Stimulated activated CD8-positive, alpha-beta memory T cell treated with anti-CD3 and anti-CD28 coated beads, Interleukin-7, amount 100 ng/mL, for 24 hours (primary cell): ENCODE measurements around the gene GP1BA.
A peak's percentile ranks its signal among the peaks of the same experiment; 100 is the strongest.

Source experiments
- DNase-seq: peaks from one replicate; pipeline ENCODE4 v3.0.0-alpha.2; 2020; ENCODE audit warnings: low read depth

The GP1BA gene

DNA sequence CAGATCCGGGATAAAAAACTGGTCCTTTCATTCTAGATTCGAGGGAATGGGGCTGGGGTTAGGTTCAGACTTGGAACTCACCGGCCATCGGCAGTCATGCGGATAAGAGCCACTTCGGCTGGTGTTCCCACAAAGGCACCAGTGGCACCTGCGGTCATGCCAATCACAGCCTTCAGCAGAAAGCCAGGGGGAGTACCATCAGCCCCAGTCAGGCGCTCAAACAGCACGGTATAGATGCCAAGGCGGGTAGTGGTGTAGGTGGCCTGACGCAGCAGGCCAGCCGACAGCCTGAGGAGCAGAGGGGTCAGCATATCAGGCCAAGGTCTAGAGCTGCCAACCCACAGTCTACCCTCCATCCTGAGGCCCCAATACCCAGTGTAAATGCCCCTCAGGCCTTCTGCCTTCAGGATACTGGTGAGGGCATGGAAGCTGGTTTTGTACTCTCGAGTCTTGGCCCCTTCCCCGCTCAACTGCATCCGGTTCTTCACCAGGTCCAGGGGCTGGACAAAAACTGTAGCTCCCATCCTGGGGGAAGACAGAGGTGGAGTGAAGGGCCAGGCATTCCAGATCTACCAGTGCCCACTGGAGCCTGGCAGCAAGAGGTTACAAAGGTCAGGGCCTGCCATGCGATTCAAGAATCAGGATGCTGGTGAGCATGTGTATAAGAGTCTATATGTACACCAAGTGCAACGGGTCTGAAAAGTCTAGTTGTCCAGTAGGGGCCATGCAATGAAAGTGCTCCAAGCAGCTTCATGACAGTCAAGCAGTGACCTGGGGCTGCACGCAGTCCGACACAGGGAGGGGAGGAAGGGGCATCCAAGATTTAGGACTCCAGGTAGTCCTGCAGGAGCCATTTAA, 6.8 kb downstream of the GP1BA start:
- no peak for DNase-seq

DNA sequence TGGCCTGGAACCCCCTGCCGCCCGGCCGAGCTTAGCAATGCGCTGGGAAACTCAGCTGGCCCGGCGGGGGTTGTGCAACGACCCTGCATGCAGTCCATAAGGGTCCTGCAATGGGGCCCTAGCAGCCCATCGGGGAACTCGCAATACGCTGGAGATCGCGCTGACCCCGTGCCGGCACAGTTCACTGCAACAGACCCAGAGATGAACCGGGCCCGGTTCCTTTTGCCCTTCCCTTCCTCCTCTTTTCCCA, 7.4 kb downstream of the GP1BA start:
- DNase-seq, result no peak

DNA sequence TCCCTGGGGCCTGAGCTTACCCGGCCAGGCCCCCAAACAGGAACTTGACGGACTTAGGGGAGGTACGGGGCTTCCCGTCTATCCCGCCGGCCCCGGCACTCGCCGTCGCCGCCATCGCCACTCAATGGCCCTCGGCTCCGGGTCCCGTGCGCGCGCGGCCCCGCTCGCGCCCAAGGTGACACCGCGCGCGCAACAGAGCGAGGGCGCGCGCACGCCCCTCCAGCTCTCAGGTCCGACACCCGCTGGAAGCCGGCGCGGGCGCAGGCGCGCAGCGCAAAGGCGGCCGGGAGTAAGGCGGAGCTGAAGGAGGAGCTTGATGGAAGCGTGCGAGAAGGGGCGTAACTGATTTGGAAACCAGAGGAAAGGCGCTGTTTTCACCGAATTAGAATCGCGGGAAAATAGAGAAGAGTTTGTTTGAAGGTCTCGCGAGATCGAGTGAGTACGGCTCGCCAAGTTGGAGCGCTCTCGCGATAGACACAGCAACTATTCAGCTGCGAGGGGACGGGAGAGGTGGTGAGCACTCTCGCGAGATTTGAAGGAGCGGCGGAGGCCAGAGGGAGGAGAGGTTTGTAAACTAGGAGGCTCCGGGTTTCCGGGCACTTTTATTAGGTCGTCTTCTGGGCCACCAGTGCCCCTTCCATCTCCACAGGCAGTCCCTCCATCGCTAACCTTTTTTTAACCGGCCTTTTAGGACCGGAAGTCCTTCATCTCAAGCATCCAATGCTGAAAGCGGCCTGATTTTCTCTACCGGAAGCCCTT, 7.9 kb downstream of the GP1BA start, which contains the start of the genes RNF167 and SLC25A11:
Gene RNF167 (plus strand): TSS at position 473 of the 759 bp plus-strand sequence. CDS start 642 bp downstream, outside the sequence.
Gene SLC25A11 (minus strand): TSS at position 251 of the 759 bp plus-strand sequence. CDS start 136 bp downstream, at position 115.
- peak; percentile 79 for DNase-seq

DNA sequence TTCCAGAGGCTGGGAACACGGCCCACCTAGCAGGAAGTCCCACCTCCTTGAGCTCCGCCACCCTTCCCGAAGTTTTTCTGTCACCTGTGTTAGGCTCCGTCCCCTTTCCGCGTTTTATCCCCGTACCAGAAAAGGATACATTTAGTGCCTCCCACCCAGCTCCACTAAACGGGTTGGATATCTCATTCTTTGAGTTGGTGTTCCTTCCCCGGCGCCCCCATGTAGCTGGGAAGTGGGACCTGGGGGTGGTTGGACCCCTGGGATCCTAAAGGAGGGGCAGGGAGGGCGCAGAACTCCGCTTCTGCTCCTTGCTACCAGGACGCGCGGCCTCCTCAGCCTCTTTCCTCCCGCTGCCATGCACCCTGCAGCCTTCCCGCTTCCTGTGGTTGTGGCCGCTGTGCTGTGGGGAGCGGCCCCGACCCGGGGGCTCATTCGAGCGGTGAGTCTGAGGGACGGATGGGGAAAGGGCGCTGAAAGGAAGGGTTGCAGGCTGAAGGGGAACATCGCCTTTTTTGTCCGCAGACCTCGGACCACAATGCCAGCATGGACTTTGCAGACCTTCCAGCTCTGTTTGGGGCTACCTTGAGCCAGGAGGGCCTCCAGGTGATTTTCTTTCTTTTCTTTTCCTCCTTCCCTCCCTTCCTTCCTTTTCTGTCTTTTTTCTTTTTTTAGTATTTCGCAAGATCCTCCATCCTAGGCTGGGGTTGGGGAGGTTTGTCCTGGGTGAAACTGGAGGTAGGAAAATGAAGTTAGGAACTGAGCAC, 8.7 kb downstream of the GP1BA start:
- DNase-seq, result no peak

DNA sequence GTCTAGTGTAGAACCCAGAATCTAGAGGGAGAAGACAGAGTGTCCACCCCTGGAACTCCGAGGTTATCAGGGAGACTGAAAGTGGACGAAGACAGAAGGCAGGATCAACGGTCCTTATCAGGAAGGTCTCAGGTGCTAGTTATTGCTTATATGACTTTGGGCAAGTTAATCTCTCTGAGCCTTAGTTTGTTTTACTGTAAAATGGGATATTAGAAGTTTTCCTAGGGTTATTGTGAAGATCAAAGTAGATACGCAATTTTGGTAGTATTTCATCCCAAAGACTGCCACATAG, 9.2 kb downstream of the GP1BA start:
- DNase-seq, result no peak

DNA sequence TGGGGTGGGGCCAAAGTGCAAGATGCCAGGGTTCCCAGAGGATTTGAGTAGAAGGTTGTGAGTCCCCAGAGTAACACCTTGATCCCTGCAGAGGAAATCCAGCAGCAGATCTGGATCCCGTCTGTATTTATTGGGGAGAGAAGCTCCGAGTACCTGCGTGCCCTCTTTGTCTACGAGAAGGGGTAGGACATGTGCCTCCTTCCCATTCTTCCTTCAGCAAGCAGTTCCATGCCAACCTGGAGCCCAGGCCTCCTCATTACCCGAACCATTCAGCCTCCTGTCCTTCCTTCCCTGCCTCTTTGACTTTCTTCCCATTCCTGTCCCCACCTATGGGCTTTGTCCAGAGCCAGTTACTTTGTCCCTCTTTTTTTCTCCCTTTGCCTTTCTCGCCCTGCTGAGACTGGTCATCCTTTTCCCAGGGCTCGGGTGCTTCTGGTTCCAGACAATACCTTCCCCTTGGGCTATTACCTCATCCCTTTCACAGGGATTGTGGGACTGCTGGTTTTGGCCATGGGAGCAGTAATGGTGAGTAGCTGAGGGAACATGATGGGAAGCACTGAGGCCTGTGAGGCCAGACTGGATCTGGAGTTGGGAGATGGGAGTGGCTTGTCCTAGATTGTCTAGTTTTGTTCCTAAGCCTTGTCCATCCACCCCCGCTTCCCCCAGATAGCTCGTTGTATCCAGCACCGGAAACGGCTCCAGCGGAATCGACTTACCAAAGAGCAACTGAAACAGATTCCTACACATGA, 10.9 kb downstream of the GP1BA start:
- DNase-seq, result no peak

DNA sequence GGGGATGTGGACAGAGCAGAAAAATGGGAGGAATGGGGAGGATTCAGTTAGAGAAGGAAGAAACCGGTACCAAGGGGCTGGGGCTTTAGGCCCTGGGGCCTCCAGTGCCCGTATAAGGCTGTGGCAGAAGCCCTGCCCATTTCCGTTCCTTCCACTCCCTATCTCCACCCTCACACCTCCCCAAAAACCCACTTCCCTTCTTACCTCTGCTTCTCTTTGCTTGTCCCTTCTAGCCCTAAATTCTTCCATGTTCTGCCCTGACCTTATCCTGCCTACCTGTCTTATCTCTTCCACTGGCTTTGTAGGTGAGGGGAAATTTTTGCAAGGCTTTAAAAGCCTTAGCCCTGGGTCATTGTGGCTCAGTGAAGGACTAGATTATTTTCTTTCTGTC, 12.1 kb downstream of the GP1BA start:
- no peak for DNase-seq

DNA sequence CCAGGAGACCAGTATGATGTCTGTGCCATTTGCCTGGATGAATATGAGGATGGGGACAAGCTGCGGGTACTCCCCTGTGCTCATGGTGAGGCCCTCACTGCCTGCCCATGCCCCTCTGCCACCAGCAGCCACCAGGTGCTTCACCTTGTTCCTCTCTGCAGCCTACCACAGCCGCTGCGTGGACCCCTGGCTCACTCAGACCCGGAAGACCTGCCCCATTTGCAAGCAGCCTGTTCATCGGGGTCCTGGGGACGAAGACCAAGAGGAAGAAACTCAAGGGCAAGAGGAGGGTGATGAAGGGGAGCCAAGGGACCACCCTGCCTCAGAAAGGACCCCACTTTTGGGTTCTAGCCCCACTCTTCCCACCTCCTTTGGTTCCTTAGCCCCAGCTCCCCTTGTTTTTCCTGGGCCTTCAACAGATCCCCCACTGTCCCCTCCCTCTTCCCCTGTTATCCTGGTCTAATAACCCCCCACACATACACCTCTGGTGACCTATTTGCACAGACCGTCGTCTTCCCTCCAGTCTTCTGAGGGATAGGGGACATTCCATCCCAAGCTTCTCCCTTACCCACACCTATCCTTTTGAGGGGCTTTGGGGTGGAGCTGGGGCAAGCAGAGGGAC, 12.6 kb downstream of the GP1BA start:
- no peak for DNase-seq

DNA sequence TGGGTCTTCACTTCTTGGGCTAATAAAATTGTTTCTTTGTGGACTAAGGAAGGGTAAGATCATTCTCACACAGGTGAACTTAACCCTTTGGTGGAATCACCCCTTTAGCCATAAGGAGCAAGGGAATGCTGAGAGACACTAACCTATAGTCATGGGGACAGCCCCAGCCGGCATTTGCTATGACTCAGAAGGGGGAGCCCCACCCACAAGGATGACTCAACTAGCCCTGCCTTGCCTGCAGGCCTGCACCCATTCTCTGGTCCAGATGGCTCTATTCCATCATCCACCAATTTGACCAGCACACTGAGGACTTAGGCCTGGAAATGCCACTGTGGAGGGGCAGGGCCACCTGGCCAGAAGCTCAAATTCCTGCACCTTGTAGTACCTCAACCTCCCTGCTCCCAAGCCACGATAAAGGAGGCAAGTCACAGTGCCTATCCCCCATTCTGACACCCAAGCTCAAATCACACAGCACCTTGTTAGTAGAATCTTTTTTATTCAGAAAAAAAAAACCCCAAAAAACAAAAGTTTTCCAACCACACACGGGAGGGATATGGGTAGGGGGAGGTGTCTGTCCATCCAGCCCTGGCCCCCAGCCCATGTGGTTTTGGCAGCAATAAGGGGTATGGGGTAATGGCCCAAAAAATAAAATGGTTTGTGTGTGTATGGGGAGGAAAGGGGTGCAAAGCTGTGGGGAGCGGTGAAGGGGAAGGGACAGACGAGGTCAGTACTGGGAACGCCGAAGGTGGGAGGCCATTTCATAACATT, 13.3 kb downstream of the GP1BA start:
- DNase-seq, result peak; percentile 68

DNA sequence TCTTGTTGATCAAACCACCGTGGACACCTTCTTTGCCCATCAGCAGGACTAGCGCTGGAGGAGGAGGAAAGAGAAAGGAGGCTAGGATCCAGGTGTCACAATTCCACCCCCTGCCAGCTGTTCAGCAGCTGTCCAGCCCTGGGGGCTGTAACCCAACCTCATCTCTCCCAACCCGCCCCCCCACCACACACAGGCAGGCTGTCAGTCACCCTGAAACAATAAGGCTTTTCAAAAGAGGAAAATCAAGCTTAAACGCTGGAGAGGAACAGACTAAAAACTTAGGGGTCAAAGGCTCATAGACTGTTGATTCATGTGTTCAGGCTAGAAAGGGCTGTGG, 13.8 kb downstream of the GP1BA start:
- no peak for DNase-seq

DNA sequence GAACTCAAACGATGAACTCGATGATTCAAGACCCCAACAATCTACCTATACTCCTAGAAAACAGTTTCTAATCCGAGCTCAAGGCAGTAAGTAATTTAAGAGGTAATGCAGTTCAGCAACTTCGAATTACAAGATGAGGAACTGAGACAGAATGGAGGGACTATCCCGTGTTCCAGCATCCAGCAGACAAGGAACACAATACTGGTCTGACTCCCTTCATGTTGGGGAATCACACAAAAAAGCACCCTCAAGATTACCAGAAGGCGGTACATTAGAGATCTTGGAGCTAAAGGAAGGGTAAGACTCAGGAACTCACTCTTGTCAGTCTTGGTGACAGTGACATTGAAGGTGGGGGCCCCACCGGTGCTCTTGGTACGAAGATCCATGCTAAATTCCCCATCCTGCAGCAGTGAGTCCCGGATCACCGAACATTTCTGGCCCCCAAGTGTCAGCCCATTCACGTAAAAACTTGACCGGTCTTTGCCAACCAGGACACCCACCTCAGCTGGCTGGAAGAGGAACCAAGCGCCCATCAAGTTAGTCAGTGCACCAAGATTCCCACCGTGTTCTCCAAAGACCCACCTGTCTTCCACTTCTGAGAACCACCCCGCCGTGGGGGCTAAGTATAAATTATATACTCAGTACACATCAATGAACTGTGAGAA, 14.4 kb downstream of the GP1BA start:
- DNase-seq, result no peak

DNA sequence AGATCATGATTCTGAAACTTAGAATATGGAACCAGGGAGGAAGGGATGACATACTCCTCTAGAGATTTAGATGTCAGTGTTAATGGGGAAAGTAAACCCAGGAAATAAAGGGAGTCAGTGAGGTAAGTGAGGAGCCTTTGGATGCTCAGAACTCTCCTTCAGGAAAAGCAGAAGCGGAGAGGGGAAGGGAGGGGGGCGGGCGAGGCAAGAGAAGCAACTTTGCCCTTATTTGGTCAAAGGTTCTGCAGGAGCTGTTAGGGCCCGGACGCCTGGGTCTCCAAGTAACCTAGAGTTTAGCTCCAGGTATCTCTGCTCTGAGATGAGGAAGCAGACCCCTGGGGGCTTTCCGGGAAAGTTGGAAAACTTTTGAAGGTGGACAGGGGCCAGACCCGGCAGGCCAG, 14.9 kb downstream of the GP1BA start:
- DNase-seq, result no peak

DNA sequence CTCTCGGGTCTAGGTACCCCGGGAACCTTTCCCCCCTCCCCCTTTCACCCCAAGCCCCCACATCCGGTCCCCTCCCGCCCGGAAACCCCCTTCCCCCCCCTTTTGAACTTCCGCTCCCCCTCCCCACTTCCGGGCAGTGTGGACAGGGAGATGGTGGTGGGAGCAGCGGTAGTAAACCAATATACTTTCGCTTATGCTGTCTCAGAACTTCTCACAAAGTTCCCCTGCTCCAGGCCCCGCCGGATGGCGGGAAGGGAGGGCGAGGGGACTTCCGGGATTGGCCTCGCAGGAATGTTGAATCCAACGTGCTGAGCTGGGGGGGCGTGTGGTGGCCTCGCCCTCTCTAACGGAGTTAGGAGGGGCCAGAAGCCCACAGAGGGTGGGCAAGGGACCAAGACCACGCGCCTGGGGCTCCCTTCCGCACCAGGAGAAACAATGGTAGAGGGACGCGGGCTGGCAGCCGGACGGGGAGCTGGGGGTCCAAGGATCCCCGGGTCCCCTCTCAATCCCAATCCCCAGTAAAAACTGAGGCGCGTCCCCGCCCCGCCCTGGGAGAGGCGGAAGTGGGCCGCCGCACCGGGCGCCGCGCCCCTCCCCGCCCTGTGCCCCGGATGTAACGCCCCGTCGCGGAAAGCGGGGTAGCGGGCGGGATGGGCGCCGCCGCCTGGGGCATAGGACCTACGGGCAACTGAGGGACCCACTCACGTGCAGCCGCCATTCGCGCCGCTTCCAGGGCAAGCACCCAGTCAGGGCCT, 15.5 kb downstream of the GP1BA start:
- DNase-seq, result no peak

DNA sequence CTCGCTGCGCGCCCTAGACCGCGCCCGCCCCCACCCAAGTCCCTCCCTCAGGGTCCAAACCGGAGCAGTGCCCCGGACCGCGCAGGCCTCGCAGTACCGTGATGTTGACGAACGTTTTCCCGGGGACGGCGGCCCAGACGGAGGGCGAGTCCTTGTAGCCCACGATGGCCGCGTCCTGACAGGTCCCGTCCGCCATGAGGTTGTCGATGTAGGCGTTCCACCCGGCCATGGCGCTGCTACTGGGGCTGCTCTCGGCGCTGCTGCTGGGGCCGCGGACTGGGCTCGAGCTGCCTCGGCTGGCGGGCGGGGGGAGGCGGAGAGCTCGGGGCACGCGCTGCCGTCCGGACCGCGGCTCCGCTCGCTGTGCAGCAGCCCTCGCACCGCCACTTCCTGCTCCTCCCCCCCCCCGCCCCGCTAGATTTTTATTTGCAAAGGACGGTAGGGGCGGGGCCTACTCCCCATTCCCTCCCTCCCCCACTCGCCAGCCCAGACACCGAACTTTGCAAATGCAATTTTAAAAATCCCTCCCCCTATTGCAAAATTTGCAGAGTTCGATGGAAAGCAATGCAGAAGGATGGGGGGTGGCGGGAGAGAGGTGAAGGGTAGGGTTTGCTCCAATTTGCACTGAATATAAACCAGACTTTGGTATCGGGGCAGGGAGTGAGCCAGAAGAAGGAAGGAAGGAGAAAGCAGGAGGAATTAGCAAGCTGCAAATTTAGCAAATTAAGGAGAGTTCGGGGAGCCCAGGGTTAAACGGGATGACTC, 16.3 kb downstream of the GP1BA start, which contains the start of gene PFN1:
Gene PFN1 (minus strand): TSS at position 365 of the 765 bp plus-strand sequence. CDS start 136 bp downstream, at position 229.
- DNase-seq, result peak; percentile 81

DNA sequence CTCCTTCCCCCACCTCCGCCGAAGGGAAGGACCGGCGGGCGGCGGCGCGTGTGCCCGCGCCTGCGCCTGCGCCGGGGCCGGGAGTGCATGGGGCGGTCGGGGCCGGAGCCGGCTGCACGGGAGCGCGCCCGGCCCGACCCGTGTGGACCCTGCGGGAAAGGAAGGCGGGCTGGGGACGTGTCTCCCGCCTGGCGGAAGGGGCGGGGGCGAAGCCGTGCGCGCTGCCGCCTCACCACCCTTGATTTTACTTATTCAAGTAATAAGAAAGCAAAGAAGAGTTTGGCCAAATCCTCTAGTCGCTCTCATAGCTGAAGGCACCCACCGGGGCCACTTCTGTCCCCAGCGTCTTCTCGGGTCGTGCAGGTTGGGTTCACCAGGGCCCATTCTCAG, 16.8 kb downstream of the GP1BA start:
- no peak for DNase-seq

DNA sequence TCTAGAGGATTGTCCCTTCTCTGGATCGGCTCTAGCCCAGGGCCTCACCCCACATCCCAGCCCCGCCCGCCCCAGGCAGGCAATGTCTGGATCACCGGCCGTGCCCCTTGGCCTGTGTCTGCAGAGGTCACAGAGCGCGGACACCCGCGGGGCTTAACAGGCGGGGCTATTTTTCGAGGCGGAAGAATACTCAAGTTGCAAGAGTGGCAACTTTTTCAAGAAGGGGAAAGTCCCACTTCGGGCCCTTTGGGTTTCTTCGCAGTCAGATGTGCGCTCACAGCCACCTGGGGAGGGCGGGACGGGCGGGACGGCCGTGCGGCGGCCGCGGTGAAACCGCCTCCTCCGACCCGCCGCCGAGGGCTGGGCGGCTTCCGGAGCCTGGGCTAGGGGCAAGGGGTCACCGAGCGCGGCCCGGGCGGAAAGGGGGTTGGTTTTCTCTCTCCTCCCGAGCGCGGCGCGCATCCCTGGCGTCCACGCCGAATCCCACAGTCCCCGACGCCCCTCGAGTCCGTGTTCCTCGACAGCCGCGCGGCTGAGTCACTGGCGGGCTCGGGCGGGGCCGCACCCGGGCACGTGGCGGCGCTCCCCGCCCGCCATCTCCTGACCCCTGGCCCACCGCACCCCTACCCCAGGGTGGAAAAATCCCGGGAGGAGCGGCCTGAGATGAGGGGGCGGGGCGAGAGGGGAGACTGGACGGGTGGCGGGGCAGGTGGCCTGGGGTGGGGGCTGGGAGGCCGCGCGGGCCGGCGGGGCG, 17.4 kb downstream of the GP1BA start:
- no peak for DNase-seq

DNA sequence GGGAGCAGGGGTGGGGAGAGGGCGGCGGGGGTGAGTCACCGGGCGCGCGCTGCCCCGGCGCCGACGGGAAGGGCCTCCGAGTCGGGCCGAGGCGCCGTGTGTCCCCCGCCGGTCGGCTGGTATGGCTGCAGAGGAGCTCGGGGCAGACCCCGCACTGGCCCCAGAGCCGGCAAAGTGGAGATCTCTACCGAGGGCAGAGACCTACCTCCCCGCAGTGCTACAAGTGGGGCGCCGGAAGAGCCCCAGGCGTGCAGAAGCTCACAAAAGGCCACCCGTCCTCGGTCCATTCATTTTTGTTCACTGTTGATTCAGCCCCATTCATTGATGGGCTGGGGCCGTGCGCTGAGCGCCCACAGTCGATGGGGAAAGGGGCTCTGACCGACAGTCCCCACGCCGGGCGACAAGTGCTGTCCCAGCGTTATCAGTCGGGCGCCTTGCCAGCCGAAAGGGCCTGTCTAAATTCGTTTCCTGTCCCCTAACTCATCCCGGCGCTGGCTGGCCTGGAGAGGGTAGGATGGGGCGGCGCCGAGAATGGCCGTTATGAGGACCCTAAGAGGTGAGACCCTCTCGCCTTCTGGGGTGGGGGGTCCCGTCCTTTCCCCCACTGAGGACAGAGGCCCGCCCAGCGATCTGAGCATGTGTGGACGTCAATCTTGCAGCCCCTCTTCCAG, 18.1 kb downstream of the GP1BA start:
- DNase-seq, result no peak
